Gastroesophageal sphincter (tissue), 3 donors: ENCODE data around the gene KANK3.
"Not testable (repeated sequence)": the region's sequence is repeated elsewhere in the genome, so short reads cannot be mapped to it uniquely, and the experiment has no call there.

ENCODE experiments used
- EP300 ChIP-seq: sonication (generic); formaldehyde crosslinking; IDR thresholded peaks from one replicate; pipeline ENCODE4 v1.6.1; 2017; ENCODE audit warnings: antibody characterized with exemption, mild to moderate bottlenecking
- POLR2A ChIP-seq, 2 donors: fragments of 450-650 bp; IDR thresholded peaks; one replicate each; pipeline ENCODE4 v1.6.1; 2017; ENCODE audit warnings: antibody characterized with exemption in 2 of 2, mild to moderate bottlenecking in 2 of 2, moderate library complexity in 1 of 2
- POLR2AphosphoS5 ChIP-seq: sonication (generic); formaldehyde crosslinking; IDR thresholded peaks from one replicate; pipeline ENCODE4 v1.6.1; 2017; ENCODE audit warnings: antibody characterized with exemption
- TF ChIP-seq, protein P1 (sequence below), 4 experiments: fragments of 200-600 bp in 2 of 4; fragments of 450-650 bp in 2 of 4; sonication (generic) in 1 of 4; IDR thresholded peaks; one replicate each; pipeline ENCODE4 v1.5.1; 2017 to 2019; ENCODE audit warnings: antibody characterized with exemption in 4 of 4, mild to moderate bottlenecking in 2 of 4, moderate library complexity in 2 of 4

DNA sequence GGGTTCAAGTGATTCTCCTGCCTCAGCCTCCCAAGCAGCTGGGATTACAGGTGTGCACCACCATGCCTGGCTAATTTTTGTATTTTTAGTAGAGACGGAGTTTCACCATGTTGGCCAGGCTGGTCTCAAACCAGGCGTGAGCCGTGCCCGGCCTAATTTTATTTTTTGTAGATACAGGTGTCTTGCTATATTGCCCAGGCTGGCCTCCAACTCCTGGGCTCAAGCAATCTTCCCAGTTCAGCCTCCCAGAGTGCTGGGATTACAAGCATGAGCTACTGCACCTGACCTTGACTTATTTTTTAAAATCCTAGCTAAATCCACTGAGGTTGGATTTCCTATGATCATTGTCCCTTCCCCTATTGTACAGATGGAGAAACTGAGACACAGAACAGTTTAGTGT, 1.6 kb downstream of the KANK3 start:
- TF ChIP-seq, protein P1, sequence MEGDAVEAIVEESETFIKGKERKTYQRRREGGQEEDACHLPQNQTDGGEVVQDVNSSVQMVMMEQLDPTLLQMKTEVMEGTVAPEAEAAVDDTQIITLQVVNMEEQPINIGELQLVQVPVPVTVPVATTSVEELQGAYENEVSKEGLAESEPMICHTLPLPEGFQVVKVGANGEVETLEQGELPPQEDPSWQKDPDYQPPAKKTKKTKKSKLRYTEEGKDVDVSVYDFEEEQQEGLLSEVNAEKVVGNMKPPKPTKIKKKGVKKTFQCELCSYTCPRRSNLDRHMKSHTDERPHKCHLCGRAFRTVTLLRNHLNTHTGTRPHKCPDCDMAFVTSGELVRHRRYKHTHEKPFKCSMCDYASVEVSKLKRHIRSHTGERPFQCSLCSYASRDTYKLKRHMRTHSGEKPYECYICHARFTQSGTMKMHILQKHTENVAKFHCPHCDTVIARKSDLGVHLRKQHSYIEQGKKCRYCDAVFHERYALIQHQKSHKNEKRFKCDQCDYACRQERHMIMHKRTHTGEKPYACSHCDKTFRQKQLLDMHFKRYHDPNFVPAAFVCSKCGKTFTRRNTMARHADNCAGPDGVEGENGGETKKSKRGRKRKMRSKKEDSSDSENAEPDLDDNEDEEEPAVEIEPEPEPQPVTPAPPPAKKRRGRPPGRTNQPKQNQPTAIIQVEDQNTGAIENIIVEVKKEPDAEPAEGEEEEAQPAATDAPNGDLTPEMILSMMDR (IDR thresholded peaks at IDR 0.05): not testable (repeated sequence)
- TF ChIP-seq POLR2A (IDR thresholded peaks at IDR 0.05); EP300; POLR2AphosphoS5: not testable (repeated sequence)
